Effector CD4-positive, alpha-beta T cell (primary cell): Measurements from ENCODE around the gene SBF1.
A peak's percentile ranks its signal among the peaks of the same experiment; 100 is the strongest.
"Not testable (repeated sequence)": the region's sequence is repeated elsewhere in the genome, so short reads cannot be mapped to it uniquely, and the experiment has no call there.

ENCODE experiments used
- DNase-seq: peaks from one replicate; pipeline ENCODE4 v3.0.0-alpha.2; 2020
- total RNA-seq: gene quantifications from one replicate; lab custom pipeline; 2026; lab: John Stamatoyannopoulos, UW

Gene SBF1, protein sequence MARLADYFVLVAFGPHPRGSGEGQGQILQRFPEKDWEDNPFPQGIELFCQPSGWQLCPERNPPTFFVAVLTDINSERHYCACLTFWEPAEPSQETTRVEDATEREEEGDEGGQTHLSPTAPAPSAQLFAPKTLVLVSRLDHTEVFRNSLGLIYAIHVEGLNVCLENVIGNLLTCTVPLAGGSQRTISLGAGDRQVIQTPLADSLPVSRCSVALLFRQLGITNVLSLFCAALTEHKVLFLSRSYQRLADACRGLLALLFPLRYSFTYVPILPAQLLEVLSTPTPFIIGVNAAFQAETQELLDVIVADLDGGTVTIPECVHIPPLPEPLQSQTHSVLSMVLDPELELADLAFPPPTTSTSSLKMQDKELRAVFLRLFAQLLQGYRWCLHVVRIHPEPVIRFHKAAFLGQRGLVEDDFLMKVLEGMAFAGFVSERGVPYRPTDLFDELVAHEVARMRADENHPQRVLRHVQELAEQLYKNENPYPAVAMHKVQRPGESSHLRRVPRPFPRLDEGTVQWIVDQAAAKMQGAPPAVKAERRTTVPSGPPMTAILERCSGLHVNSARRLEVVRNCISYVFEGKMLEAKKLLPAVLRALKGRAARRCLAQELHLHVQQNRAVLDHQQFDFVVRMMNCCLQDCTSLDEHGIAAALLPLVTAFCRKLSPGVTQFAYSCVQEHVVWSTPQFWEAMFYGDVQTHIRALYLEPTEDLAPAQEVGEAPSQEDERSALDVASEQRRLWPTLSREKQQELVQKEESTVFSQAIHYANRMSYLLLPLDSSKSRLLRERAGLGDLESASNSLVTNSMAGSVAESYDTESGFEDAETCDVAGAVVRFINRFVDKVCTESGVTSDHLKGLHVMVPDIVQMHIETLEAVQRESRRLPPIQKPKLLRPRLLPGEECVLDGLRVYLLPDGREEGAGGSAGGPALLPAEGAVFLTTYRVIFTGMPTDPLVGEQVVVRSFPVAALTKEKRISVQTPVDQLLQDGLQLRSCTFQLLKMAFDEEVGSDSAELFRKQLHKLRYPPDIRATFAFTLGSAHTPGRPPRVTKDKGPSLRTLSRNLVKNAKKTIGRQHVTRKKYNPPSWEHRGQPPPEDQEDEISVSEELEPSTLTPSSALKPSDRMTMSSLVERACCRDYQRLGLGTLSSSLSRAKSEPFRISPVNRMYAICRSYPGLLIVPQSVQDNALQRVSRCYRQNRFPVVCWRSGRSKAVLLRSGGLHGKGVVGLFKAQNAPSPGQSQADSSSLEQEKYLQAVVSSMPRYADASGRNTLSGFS (N-terminal part only)
- total RNA-seq = 495 reads per million, percentile 98 among the genes with 10 or more reads in this experiment

DNA sequence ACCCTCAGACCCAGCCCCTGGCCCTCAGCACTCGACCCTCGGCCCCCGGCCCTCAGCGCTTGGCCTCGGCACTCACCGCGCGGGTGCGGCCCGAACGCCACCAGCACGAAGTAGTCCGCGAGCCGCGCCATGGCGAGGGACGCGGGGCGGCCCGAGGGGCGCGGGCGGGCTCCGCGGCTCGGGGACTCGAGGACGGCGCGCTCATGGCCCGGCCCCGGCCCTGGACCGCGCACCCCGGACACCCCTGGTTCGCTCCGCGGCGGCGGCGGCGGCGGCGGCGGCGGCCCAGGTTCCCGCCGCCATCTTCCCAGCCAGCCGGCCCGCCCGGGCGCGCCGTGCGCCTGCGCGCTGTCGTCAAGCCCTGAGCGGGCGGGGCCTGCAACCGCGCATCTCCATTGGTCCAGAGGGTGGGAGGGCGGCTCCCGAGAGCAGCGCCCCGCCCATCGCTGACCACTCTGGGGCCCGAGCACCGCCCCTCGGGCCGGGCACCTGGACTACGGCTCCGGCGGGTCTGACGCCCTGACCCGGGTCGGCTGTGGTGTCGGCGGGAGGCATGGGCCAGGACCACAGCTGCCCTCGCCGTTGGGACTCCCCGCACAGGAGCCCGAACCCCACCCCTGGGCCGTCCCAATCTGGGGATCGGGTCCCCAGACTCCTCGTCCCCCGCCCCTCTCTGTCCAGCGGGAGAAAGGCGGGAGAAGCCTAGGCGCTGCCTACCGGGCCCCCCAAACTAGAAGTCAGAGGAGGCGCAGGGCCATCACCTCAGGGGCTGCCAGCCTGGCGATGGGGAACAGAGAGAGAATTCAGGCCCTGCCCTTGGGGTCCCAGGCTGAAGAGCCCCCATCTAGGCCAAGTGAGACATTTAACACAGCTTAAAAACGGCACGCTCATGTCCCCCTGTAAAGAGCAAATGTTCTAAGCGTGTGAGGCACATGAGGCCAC lies at the start of gene SBF1:
SBF1 (minus strand) TSS at position 326 of the 942 bp plus-strand sequence; CDS start at position 131, 195 bp downstream.
- peak; percentile 83 for DNase-seq

GRCh38 chr22:50523806-50524675 lies 49.2 kb upstream of the SBF1 start:
- no peak for DNase-seq

GRCh38 chr22:50523458-50523805 lies 48.6 kb upstream of the SBF1 start:
- no peak for DNase-seq

GRCh38 chr22:50522806-50523438 lies 48.1 kb upstream of the SBF1 start:
- DNase-seq = no peak

DNA sequence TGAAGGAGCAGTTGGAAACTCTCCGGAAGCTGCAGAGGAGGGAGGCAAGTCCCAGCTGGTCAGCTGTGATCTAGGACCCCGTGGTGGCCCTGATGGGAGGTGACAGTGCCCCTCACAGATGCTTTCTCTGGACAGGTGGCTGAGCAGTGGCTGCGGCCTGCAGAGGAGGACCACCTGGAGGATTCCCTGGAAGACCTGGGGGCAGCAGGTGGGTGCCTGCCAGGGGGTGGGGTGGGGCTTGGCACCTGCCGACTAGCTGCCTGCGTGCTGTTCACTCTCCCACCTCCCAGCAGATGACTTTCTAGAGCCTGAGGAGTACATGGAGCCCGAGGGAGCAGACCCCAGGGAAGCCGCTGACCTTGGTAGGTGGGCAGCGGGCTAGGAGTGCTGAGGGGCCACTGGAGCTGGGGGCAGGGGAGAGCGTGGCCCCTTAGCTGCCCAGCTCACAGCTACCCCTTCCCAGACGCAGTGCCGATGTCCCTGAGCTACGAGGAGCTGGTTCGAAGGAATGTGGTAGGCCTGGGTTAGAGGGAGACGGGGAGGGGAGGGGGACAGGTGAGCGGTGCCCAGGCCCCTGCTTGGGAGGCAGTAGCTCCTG lies 47.5 kb upstream of the SBF1 start:
- DNase-seq = no peak

DNA sequence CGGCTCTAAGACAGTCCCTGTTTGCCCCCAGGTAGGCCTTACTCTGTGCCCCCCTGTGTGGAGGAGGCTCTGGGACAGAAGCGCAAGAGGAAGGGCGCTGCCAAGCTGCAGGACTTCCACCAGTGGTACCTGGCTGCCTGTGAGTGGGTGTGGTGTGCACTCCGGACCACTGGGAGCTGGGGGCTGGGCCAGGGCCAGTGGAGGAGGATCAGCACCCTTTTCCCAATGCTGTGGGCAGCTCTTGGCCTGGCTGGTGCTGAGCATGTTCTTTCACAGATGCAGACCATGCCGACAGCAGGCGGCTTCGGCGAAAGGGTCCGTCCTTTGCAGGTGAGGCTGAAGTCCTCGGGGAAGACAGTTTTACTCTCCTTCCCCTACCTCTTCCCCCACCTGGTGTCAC lies 46.9 kb upstream of the SBF1 start:
- no peak for DNase-seq

DNA sequence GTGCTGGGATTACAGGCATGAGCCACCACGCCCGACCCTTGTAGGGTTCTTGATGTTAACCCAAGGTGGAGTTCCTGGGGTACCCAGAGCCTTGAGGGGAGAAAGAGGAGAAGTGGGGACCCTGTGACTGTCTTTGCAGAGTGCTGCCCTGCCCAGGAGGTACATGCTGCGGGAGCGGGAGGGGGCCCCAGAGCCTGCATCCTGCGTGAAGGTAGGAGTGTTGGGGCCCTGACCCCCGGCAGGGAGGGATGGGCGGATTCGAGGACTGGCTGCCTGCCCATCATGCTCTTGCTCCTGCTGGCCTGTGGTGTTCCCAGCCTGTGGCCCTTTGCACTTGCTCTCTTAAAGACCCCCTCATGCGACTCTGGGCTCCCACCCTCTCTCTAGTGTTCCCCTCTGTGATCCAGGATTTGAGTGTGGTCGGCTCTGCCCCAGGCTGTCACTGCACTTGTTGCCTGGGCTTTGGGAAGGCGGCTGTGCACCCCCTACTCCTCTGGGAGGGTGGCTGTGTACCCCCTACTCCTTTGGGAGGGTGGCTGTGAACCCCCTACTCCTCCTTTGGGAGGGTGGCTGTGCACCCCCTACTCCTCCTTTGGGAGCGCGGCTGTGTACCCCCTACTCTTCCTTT lies 46.1 kb upstream of the SBF1 start:
- DNase-seq = no peak

- DNase-seq = not testable (repeated sequence)
Observed at GRCh38 chr22:50520184-50520583, 45.3 kb upstream of the SBF1 start.

- no peak for DNase-seq
Observed at GRCh38 chr22:50519151-50519550, 44.3 kb upstream of the SBF1 start.

GRCh38 chr22:50518606-50519005 lies 43.8 kb upstream of the SBF1 start:
- no peak for DNase-seq

DNA sequence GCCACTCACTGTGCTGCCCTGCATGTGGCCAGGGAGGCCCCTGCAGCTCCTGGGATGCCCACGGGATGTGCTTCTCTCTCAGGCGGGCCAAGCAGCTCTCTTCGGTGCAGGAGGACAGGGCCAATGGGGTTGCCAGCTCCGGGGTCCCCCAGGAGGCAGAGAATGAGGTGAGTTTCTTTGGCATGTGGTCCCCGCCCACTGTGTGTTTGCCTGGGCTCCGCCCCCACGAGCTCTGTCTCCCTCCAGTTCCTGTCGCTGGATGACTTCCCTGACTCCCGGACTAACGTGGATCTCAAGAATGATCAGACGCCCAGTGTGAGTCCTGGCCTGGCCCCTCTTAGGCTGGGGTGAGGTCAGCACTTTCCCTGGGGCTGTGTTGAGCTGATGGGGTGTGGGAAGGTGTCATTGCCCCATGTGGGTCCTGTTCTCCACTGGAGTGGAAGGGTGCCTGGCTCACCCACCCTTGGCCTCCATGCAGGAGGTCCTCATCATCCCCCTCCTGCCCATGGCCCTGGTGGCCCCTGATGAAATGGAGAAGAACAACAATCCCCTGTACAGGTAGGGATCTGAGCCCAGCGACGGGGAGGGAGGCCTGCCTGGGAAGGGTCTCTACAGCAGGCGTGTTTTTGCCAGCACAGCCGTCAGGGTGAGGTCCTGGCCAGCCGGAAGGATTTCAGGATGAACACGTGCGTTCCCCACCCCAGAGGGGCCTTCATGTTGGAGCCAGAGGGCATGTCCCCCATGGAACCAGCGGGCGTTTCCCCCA lies 42.8 kb upstream of the SBF1 start:
- no peak for DNase-seq

DNA sequence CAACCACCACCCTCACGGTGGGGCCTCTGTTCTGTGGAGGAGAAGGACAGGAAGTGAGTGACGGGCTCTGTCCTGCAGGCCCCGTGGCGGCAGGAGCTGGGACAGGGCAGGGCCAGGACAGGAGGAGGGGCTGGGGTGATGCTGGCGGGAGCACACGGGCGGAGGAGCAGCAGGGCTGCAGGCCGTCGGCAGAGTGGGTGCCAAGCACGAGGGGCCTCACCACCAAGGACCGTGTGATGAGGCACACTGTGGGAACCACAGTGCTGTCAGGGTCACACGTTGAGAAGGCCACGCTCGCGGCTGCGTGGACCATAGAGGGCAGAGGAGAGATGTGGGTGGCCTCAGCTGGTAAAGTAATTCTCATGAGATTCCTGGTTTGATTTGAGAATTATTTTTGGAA lies 42.1 kb upstream of the SBF1 start:
- DNase-seq = no peak

DNA sequence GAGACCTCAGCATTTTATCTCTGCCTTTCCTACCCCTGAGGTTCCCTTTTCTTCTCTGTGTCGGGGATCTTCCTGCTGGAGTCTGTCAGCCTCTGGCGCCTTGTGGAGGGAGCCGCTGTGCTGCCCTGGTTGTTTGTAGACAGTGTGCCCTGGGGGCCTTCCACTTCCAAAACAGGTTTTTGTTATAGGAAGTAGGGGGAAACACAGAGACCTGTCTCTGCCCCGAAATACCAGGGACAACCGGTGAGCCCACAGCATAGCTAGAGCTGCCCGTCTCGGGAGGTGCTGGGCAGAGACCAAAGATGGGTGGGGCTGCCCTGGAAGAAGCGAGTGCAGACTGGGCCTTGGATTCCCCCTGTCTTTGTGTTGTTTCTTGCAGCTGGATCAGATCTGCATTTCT lies 41.2 kb upstream of the SBF1 start:
- no peak for DNase-seq

- no peak for DNase-seq
Observed at GRCh38 chr22:50513175-50513574, 38.3 kb upstream of the SBF1 start.

DNA sequence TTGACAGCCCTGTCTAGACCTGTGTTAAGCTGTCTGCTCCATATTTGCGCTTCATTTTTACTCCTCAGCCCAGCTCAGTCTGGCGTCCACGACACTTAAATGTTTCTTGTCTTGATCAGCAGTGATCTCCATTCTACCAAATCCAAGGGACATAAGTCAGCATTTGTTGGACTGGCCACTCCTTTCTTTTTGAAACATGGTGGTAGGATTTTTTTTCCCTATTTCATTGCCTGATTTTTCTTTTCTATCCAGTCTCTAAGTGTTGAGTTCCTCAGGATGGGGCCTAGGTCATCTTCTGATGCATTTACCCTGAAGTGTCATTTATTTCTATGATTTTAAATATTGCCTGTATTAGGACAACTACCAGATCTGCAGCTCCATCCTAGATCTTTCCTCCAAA lies 34.1 kb upstream of the SBF1 start:
- DNase-seq = no peak

DNA sequence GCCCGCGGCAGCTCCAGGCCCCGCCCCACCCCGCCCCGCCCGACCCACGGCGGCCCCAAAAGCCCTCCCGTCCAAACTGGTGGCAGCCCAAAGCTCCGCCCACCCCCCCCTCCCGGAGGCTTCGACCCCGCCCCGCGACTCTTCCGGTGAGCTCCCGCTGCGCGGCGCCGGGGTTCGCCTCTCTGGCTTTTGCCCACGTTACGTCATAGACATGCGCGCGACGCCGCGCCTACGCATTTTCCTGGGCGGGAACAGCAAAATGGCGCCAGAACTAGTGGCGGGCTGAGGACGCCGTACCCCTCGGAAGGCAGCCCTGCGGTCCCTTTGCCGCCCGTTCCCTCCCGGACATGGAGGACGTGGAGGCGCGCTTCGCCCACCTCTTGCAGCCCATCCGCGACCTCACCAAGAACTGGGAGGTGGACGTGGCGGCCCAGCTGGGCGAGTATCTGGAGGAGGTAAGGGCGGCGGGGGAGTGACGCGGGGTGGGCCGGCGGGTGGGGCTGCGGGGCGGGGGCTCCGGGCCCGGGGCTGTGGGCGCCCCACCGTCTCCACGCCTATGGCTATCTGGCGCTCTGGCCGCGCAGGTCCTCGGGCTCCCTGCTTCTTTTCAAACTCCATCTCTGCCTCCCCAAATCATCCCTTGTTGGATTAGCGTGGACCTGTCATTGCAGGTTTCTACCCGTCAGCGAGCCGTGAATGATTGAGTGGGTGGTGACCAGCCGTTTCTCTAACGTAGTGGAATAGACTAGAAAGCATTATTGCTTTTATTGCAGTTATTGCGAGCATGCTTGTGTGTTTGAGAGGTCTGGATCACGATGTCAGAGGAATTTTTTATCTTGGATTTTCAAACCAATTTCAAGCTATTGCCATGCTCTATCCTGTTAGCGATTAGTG lies 33.4 kb upstream of the SBF1 start, which contains the start of gene NCAPH2:
NCAPH2 (plus strand) TSS at position 234 of the 894 bp plus-strand sequence; CDS start at position 348, 114 bp downstream.
- peak; percentile 98 for DNase-seq

- DNase-seq = peak; percentile 88
Observed at GRCh38 chr22:50507421-50507990, 32.7 kb upstream of the SBF1 start, which contains the start of gene LMF2. TSS of gene LMF2 (minus strand) at chr22:50507702. CDS start at chr22:50507675, 27 bp downstream.
